GM21528 (cell line): ENCODE measurements around the gene NTMT1.

Source experiments
- ATAC-seq: cut with Tn5 transposase; IDR thresholded peaks from one replicate; pipeline ENCODE4 v1.9.1; 2021; ENCODE audit warnings: mild to moderate bottlenecking, moderate library complexity; ENCODE audit not compliant: unreplicated experiment, low FRiP score

NTMT1 gene

GRCh38 chr9:129672702-129673101 lies 46.7 kb downstream of the NTMT1 start:
- no peak for ATAC-seq

- no peak for ATAC-seq
Measured at GRCh38 chr9:129673602-129674001, 47.6 kb downstream of the NTMT1 start.

GRCh38 chr9:129674229-129674628 lies 48.3 kb downstream of the NTMT1 start:
- no peak for ATAC-seq

GRCh38 chr9:129675620-129676019 lies 49.7 kb downstream of the NTMT1 start:
- no peak for ATAC-seq

GRCh38 chr9:129676287-129676686 lies 50.3 kb downstream of the NTMT1 start:
- ATAC-seq = no peak

- no peak for ATAC-seq
Measured at GRCh38 chr9:129676975-129677374, 51.0 kb downstream of the NTMT1 start.

GRCh38 chr9:129677456-129677855 lies 51.5 kb downstream of the NTMT1 start:
- ATAC-seq = no peak

- no peak for ATAC-seq
Measured at GRCh38 chr9:129678844-129679243, 52.9 kb downstream of the NTMT1 start.

- no peak for ATAC-seq
Measured at GRCh38 chr9:129679537-129679936, 53.6 kb downstream of the NTMT1 start.

GRCh38 chr9:129681924-129682323 lies 56.0 kb downstream of the NTMT1 start:
- no peak for ATAC-seq

- no peak for ATAC-seq
Measured at GRCh38 chr9:129682381-129682780, 56.4 kb downstream of the NTMT1 start.

- ATAC-seq = no peak
Measured at GRCh38 chr9:129685220-129685932, 59.4 kb downstream of the NTMT1 start.
